HCEC 1CT (cell line): ENCODE data around the gene DOCK10.

ENCODE experiments used
- DNase-seq: peaks from one replicate; pipeline ENCODE4 v3.0.0-alpha.2; 2017

Gene DOCK10

GRCh38 chr2:224753743-224754540 lies 288.3 kb downstream of the DOCK10 start:
- DNase-seq: peak; percentile 3

GRCh38 chr2:224751996-224752698 lies 290.1 kb downstream of the DOCK10 start:
- DNase-seq: no peak

- no peak for DNase-seq
Measured at GRCh38 chr2:224749136-224749535, 293.1 kb downstream of the DOCK10 start.

- no peak for DNase-seq
Measured at GRCh38 chr2:224747765-224748164, 294.5 kb downstream of the DOCK10 start.

- no peak for DNase-seq
Measured at GRCh38 chr2:224736227-224736626, 306.0 kb downstream of the DOCK10 start.

- DNase-seq: no peak
Measured at GRCh38 chr2:224734949-224735348, 307.3 kb downstream of the DOCK10 start.

- DNase-seq: no peak
Measured at GRCh38 chr2:224731665-224732064, 310.6 kb downstream of the DOCK10 start.

GRCh38 chr2:224729435-224729834 lies 312.8 kb downstream of the DOCK10 start:
- DNase-seq: no peak

- DNase-seq: no peak
Measured at GRCh38 chr2:224724331-224724730, 317.9 kb downstream of the DOCK10 start.

GRCh38 chr2:224723586-224724217 lies 318.6 kb downstream of the DOCK10 start:
- peak; percentile 11 for DNase-seq

GRCh38 chr2:224722770-224723169 lies 319.5 kb downstream of the DOCK10 start:
- no peak for DNase-seq

- DNase-seq: no peak
Measured at GRCh38 chr2:224722250-224722649, 320.0 kb downstream of the DOCK10 start.

GRCh38 chr2:224716921-224717320 lies 325.3 kb downstream of the DOCK10 start:
- no peak for DNase-seq

GRCh38 chr2:224716201-224716600 lies 326.1 kb downstream of the DOCK10 start, which contains the start of gene CCDC195:
Gene CCDC195 (minus strand): TSS chr2:224716365. CDS start chr2:224716365, 0 bp downstream.
- DNase-seq: no peak
